Measurements from ENCODE around the gene FHL2.

- TF ChIP-seq, protein P1, sequence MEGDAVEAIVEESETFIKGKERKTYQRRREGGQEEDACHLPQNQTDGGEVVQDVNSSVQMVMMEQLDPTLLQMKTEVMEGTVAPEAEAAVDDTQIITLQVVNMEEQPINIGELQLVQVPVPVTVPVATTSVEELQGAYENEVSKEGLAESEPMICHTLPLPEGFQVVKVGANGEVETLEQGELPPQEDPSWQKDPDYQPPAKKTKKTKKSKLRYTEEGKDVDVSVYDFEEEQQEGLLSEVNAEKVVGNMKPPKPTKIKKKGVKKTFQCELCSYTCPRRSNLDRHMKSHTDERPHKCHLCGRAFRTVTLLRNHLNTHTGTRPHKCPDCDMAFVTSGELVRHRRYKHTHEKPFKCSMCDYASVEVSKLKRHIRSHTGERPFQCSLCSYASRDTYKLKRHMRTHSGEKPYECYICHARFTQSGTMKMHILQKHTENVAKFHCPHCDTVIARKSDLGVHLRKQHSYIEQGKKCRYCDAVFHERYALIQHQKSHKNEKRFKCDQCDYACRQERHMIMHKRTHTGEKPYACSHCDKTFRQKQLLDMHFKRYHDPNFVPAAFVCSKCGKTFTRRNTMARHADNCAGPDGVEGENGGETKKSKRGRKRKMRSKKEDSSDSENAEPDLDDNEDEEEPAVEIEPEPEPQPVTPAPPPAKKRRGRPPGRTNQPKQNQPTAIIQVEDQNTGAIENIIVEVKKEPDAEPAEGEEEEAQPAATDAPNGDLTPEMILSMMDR (IDR thresholded peaks at IDR 0.05), result no peak
- no peak for TF ChIP-seq ERG (CRISPR knock-in tag; IDR thresholded peaks at IDR 0.05)
- no peak for TF ChIP-seq FOXJ3 (CRISPR knock-in tag; IDR thresholded peaks at IDR 0.05; ENCODE audit: borderline replicate concordance)
- no peak for TF ChIP-seq TEAD1 (CRISPR knock-in tag; IDR thresholded peaks at IDR 0.05)
- TF ChIP-seq NR2C2 (CRISPR knock-in tag; IDR thresholded peaks at IDR 0.05), result no peak
- TF ChIP-seq ZNF138 (CRISPR knock-in tag; conservative IDR thresholded peaks at IDR 0.05), result no peak
- TF ChIP-seq, protein P2, sequence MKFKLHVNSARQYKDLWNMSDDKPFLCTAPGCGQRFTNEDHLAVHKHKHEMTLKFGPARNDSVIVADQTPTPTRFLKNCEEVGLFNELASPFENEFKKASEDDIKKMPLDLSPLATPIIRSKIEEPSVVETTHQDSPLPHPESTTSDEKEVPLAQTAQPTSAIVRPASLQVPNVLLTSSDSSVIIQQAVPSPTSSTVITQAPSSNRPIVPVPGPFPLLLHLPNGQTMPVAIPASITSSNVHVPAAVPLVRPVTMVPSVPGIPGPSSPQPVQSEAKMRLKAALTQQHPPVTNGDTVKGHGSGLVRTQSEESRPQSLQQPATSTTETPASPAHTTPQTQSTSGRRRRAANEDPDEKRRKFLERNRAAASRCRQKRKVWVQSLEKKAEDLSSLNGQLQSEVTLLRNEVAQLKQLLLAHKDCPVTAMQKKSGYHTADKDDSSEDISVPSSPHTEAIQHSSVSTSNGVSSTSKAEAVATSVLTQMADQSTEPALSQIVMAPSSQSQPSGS (CRISPR knock-in tag; IDR thresholded peaks at IDR 0.05; ENCODE audit: borderline replicate concordance, low read depth), result no peak
- TF ChIP-seq, protein P3, sequence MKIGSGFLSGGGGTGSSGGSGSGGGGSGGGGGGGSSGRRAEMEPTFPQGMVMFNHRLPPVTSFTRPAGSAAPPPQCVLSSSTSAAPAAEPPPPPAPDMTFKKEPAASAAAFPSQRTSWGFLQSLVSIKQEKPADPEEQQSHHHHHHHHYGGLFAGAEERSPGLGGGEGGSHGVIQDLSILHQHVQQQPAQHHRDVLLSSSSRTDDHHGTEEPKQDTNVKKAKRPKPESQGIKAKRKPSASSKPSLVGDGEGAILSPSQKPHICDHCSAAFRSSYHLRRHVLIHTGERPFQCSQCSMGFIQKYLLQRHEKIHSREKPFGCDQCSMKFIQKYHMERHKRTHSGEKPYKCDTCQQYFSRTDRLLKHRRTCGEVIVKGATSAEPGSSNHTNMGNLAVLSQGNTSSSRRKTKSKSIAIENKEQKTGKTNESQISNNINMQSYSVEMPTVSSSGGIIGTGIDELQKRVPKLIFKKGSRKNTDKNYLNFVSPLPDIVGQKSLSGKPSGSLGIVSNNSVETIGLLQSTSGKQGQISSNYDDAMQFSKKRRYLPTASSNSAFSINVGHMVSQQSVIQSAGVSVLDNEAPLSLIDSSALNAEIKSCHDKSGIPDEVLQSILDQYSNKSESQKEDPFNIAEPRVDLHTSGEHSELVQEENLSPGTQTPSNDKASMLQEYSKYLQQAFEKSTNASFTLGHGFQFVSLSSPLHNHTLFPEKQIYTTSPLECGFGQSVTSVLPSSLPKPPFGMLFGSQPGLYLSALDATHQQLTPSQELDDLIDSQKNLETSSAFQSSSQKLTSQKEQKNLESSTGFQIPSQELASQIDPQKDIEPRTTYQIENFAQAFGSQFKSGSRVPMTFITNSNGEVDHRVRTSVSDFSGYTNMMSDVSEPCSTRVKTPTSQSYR (CRISPR knock-in tag; IDR thresholded peaks at IDR 0.05), result no peak
- no peak for TF ChIP-seq ZNF121 (CRISPR knock-in tag; IDR thresholded peaks at IDR 0.05)
- TF ChIP-seq, protein P4, sequence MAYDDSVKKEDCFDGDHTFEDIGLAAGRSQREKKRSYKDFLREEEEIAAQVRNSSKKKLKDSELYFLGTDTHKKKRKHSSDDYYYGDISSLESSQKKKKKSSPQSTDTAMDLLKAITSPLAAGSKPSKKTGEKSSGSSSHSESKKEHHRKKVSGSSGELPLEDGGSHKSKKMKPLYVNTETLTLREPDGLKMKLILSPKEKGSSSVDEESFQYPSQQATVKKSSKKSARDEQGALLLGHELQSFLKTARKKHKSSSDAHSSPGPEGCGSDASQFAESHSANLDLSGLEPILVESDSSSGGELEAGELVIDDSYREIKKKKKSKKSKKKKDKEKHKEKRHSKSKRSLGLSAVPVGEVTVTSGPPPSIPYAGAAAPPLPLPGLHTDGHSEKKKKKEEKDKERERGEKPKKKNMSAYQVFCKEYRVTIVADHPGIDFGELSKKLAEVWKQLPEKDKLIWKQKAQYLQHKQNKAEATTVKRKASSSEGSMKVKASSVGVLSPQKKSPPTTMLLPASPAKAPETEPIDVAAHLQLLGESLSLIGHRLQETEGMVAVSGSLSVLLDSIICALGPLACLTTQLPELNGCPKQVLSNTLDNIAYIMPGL (CRISPR knock-in tag; IDR thresholded peaks at IDR 0.05), result no peak
- no peak for TF ChIP-seq MYBL2 (CRISPR knock-in tag; IDR thresholded peaks at IDR 0.05)
- no peak for TF ChIP-seq ATF6 (CRISPR knock-in tag; IDR thresholded peaks at IDR 0.05)
- no peak for TF ChIP-seq USF2 (CRISPR knock-in tag; IDR thresholded peaks at IDR 0.05)
Measured at GRCh38 chr2:105382177-105382576, 16.7 kb downstream of the FHL2 start.

All from WTC11 (cell line).